SK-N-SH (cell line): ENCODE data around the gene ZXDC. TPM values are rescaled to one million over a fixed set of nuclear protein-coding genes. Genes with fewer than 3 reads are reported as not detected.

ENCODE experiments used
- CTCF ChIA-PET: fragments of 300-600, 350-600 bp; formaldehyde crosslinking; extraction: SDS; loops from one replicate; lab custom pipeline; 2021; lab: Yijun Ruan, JAX
- POLR2A ChIA-PET: fragments of 350-600 bp; sonication (Branson Sonifier 250); formaldehyde crosslinking; extraction: SDS; loops from one replicate; lab custom pipeline; 2020; ENCODE audit warnings: antibody characterized with exemption, inconsistent platforms; lab: Yijun Ruan, JAX
- DNase-seq: peaks from one replicate; pipeline ENCODE4 v3.0.0; 2012
- H2AFZ ChIP-seq: fragments of 200-600 bp; sonication (generic); 2 replicates; pipeline ENCODE4 v1.8.1; 2016; ENCODE audit warnings: antibody characterized with exemption, mild to moderate bottlenecking, low read depth
- H3F3A ChIP-seq: fragments of 200-600 bp; sonication (generic); replicated peaks from 2 replicates; pipeline ENCODE3; 2016; ENCODE audit warnings: antibody characterized with exemption, mild to moderate bottlenecking; ENCODE audit not compliant: insufficient read depth
- H3K27ac ChIP-seq, 2 experiments: fragments of 200-500 bp in 1 of 2; fragments of 200-600 bp in 1 of 2; sonication (Bioruptor generic) in 1 of 2; sonication (generic), shearing (Covaris generic) in 1 of 2; 2 replicates each; pipeline versions ENCODE4 v1.5.1 to v1.6.1; 2014 to 2016; ENCODE audit warnings: low read depth in 2 of 2, inconsistent platforms in 1 of 2, low read length in 1 of 2, mild to moderate bottlenecking in 1 of 2, mixed read lengths in 1 of 2
- H3K27me3 ChIP-seq: fragments of 200-600 bp; sonication (generic), shearing (Covaris generic); 2 replicates; pipeline ENCODE4 v1.6.1; 2016; ENCODE audit warnings: mixed run types; ENCODE audit not compliant: insufficient read depth
- H3K36me3 ChIP-seq, 2 experiments: fragments of 200-500 bp in 1 of 2; fragments of 200-600 bp in 1 of 2; sonication (Bioruptor generic) in 1 of 2; sonication (generic) in 1 of 2; replicated peaks in 1 of 2; 2 replicates each; pipeline versions ENCODE3 to v1.5.1; 2014 to 2016; ENCODE audit warnings: low read length in 1 of 2, mild to moderate bottlenecking in 1 of 2; ENCODE audit not compliant: insufficient read depth in 2 of 2, control insufficient read depth in 1 of 2
- H3K4me1 ChIP-seq, 2 experiments: fragments of 200-500 bp in 1 of 2; fragments of 200-600 bp in 1 of 2; sonication (Bioruptor generic) in 1 of 2; sonication (generic), shearing (Covaris generic) in 1 of 2; 2 replicates each; pipeline versions ENCODE4 v1.5.1 to v1.6.1; 2014 to 2016; ENCODE audit warnings: low read depth in 1 of 2, low read length in 1 of 2, mixed run types in 1 of 2; ENCODE audit not compliant: insufficient read depth in 2 of 2, control insufficient read depth in 1 of 2
- H3K4me2 ChIP-seq: fragments of 200-600 bp; sonication (generic), shearing (Covaris generic); 2 replicates; pipeline ENCODE4 v1.6.1; 2017; ENCODE audit warnings: mixed run types
- H3K4me3 ChIP-seq, 2 experiments: fragments of 200-500 bp in 1 of 2; fragments of 200-600 bp in 1 of 2; sonication (Bioruptor generic) in 1 of 2; sonication (generic), shearing (Covaris generic) in 1 of 2; 2 replicates each; pipeline versions ENCODE4 v1.5.1 to v1.8.1; 2014 to 2016; ENCODE audit warnings: low read depth in 2 of 2, inconsistent platforms in 1 of 2, low read length in 1 of 2, mild to moderate bottlenecking in 1 of 2, mixed read lengths in 1 of 2, moderate library complexity in 1 of 2
- H3K79me2 ChIP-seq: fragments of 200-600 bp; sonication (generic); 2 replicates; pipeline ENCODE4 v1.8.1; 2017; ENCODE audit warnings: mild to moderate bottlenecking; ENCODE audit not compliant: insufficient read depth
- H3K9ac ChIP-seq: fragments of 200-600 bp; sonication (generic); 2 replicates; pipeline ENCODE4 v1.6.1; 2017; ENCODE audit warnings: mixed run types
- H3K9me2 ChIP-seq: fragments of 200-600 bp; sonication (generic); 2 replicates; pipeline ENCODE4 v1.6.1; 2017; ENCODE audit warnings: mixed run types
- H3K9me3 ChIP-seq: fragments of 200-600 bp; sonication (generic); 2 replicates; pipeline ENCODE4 v1.6.1; 2017; ENCODE audit warnings: mixed run types, mild to moderate bottlenecking, moderate library complexity
- H4K20me1 ChIP-seq: fragments of 200-600 bp; sonication (generic); 2 replicates; pipeline ENCODE4 v1.6.1; 2017; ENCODE audit warnings: mild to moderate bottlenecking, mixed run types; ENCODE audit not compliant: insufficient read depth
- CHD2 ChIP-seq: fragments of 150-350 bp; IDR thresholded peaks from 2 replicates; pipeline ENCODE4 v1.6.1; 2018; ENCODE audit warnings: low read length; ENCODE audit not compliant: partially characterized antibody
- ELF1 ChIP-seq: IDR thresholded peaks from 2 replicates; pipeline ENCODE4 v1.4.0; 2012
- EP300 ChIP-seq, 2 experiments: IDR thresholded peaks; 2 replicates each; pipeline versions ENCODE4 v1.4.0 to v1.6.1; 2012; ENCODE audit warnings: borderline replicate concordance in 1 of 2, low read depth in 1 of 2, low read length in 1 of 2
- FOSL2 ChIP-seq: IDR thresholded peaks from 2 replicates; pipeline ENCODE4 v1.4.0; 2012; ENCODE audit warnings: low read depth, mild to moderate bottlenecking, moderate library complexity, borderline replicate concordance
- FOXM1 ChIP-seq: IDR thresholded peaks from 2 replicates; pipeline ENCODE4 v1.4.0; 2012; ENCODE audit warnings: low read depth, mild to moderate bottlenecking
- GABPA ChIP-seq: IDR thresholded peaks from 2 replicates; pipeline ENCODE4 v1.4.0; 2012; ENCODE audit warnings: low read depth, mild to moderate bottlenecking
- MXI1 ChIP-seq: IDR thresholded peaks from 2 replicates; pipeline ENCODE4 v1.6.1; 2012; ENCODE audit warnings: mild to moderate bottlenecking, low read depth, low read length, improper control_type of control experiment
- NFIC ChIP-seq: IDR thresholded peaks from 2 replicates; pipeline ENCODE4 v1.4.0; 2012; ENCODE audit warnings: borderline replicate concordance
- NRF1 ChIP-seq: IDR thresholded peaks from 2 replicates; pipeline ENCODE4 v1.6.1; 2012; ENCODE audit warnings: low read depth, mild to moderate bottlenecking, low read length
- RFX5 ChIP-seq: IDR thresholded peaks from 2 replicates; pipeline ENCODE4 v1.6.1; 2012; ENCODE audit warnings: mild to moderate bottlenecking, improper control_type of control experiment, low read length
- WGBS: methylation state at CpG from one replicate; pipeline ENCODE4 v1.1.6; 2017; ENCODE audit warnings: low lambda C conversion rate; 5-methylcytosine and 5-hydroxymethylcytosine counted together
- polyA plus RNA-seq, 3 experiments: library from polyadenylated mRNA; depleted of rRNA; stranded (reverse); fragments of >200 nt; gene quantifications; 2 replicates each; pipeline ENCODE4 v1.2.3, GENCODE V29; 2012
- TF ChIP-seq, protein P1 (sequence below): IDR thresholded peaks from 2 replicates; pipeline ENCODE4 v1.4.0; 2012; ENCODE audit warnings: low read depth
- TF ChIP-seq, protein P2 (sequence below): IDR thresholded peaks from 2 replicates; pipeline ENCODE4 v1.6.1; 2012; ENCODE audit warnings: mild to moderate bottlenecking, low read depth, low read length, moderate library complexity

The ZXDC gene
- polyA plus RNA-seq, 1 of the 3 experiments (the other 2 are of a cell fraction) = 8.5 TPM

DNA sequence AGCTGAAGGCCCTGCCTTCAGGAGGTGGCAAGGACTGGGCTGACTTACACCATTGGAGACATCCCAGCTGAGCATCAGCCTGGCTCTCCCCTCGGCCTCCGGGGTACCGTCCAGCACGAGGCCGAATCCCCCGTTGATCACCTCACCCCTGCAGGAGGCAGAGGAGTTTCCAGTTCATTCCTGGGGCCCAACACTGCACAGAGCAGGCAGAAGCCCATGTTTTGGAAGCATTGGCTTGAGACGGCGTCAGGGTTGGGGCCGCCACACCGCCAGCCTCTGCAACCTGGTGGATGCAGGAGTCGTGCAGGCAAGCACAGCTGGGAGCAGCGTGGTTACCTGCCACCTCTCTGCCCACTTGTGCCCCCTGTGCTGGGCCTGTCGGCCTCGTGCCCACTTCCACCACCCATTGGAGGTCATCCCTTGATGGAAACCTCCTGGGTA is 7.7 kb upstream of the ZXDC start:
- 10% methylated on average over 3 of the region's 14 CpGs for WGBS

DNA sequence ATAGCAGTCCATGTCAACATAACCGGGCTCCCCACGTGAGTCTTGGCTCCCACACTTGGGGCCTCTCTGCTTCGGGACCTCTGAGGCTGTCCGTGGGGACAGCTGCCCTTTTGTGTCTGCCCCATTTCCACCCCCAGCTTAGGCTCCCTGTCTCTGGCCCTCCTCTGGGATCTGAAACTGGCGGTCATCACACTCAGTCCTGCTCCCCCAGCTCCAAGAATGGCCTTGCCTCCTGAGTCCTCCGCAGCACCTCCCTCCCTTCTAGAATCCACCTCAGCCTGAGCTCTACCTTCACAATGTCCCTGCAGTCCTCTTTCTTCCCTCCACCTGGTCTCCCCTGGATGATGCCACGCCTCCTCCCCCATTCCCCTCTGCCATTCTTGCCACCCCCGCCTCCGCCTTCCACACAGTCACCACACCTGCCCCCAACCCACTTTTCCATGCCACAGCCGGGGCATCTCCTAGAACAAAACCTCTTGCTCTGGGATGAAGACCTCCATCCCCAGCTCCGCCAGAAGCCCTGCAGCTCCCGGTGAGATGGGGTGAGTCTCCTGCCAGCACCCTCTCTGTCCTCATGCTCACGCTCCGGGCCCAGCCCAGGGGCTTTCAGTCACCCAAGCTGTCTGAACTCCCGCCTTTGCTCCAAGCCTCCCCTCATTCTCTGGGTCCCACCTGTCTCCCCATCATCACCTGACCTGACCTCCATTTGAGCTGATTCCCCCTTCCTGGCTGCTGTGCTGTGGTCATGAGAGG is 7.0 kb upstream of the ZXDC start:
- no peaks in the 10 kb centered on the region for H3K27me3 ChIP-seq
- H3K36me3 ChIP-seq = no peaks in the 10 kb centered on the region
- H3K9me2 ChIP-seq = no peaks in the 10 kb centered on the region
- POLR2A ChIA-PET = interaction anchor here (1.0 kb wide), 1 partner anchor 10 kb away, joined by 3 read pairs; no protein-coding TSS in a partner anchor
- H3K4me2 ChIP-seq = no peak overlapping the region
- H3K4me3 ChIP-seq = no peak overlapping the region
- peaks cover 0 to 34% of the 10 kb centered on the region in 2 experiments; a peak in 1 of 4 replicates for H3K4me1 ChIP-seq
- TF ChIP-seq FOSL2 = no peak
- TF ChIP-seq EP300 (IDR thresholded peaks at IDR 0.05; ENCODE audit: borderline replicate concordance in 1 of 2, low read depth in 1 of 2, low read length in 1 of 2) = no peak
- TF ChIP-seq, protein P1, sequence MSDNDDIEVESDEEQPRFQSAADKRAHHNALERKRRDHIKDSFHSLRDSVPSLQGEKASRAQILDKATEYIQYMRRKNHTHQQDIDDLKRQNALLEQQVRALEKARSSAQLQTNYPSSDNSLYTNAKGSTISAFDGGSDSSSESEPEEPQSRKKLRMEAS = no peak
- TF ChIP-seq NRF1 = no peak
- no peak for TF ChIP-seq ELF1
- TF ChIP-seq, protein P2, sequence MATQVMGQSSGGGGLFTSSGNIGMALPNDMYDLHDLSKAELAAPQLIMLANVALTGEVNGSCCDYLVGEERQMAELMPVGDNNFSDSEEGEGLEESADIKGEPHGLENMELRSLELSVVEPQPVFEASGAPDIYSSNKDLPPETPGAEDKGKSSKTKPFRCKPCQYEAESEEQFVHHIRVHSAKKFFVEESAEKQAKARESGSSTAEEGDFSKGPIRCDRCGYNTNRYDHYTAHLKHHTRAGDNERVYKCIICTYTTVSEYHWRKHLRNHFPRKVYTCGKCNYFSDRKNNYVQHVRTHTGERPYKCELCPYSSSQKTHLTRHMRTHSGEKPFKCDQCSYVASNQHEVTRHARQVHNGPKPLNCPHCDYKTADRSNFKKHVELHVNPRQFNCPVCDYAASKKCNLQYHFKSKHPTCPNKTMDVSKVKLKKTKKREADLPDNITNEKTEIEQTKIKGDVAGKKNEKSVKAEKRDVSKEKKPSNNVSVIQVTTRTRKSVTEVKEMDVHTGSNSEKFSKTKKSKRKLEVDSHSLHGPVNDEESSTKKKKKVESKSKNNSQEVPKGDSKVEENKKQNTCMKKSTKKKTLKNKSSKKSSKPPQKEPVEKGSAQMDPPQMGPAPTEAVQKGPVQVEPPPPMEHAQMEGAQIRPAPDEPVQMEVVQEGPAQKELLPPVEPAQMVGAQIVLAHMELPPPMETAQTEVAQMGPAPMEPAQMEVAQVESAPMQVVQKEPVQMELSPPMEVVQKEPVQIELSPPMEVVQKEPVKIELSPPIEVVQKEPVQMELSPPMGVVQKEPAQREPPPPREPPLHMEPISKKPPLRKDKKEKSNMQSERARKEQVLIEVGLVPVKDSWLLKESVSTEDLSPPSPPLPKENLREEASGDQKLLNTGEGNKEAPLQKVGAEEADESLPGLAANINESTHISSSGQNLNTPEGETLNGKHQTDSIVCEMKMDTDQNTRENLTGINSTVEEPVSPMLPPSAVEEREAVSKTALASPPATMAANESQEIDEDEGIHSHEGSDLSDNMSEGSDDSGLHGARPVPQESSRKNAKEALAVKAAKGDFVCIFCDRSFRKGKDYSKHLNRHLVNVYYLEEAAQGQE = no peak
- no peak for TF ChIP-seq GABPA
- no peak for TF ChIP-seq FOXM1
- DNase-seq = no peak
- no peaks in the 10 kb centered on the region for H4K20me1 ChIP-seq
- no peaks in the 10 kb centered on the region for H3K79me2 ChIP-seq
- 71% methylated on average over 13 of the region's 15 CpGs for WGBS
- no peak overlapping the region for H2AFZ ChIP-seq
- CTCF ChIA-PET = interaction anchor here (0.6 to 1.0 kb wide), 3 partner anchors 14 to 603 kb away, joined by 3 read pairs; no protein-coding TSS in a partner anchor
- no peaks in the 10 kb centered on the region for H3K9me3 ChIP-seq
- H3K9ac ChIP-seq = no peak overlapping the region
- peaks cover 2% of the 10 kb centered on the region for H3F3A ChIP-seq
- H3K27ac ChIP-seq = no peak overlapping the region; a peak in 1 of 4 replicates

More for the DNA sequence above, 7.7 kb upstream of the ZXDC start:
- no peak overlapping the region for H2AFZ ChIP-seq
- ChIA-PET POLR2A (interaction anchor here (1.0 kb wide), 1 partner anchor 11 kb away, joined by 3 read pairs; no protein-coding TSS in a partner anchor), CTCF (interaction anchor here (0.8 to 1.3 kb wide), 3 partner anchors 13 to 349 kb away, joined by 3 read pairs; no protein-coding TSS in a partner anchor)
- no peaks in the 10 kb centered on the region for H3K27me3 ChIP-seq
- peaks cover 0 to 34% of the 10 kb centered on the region in 2 experiments; a peak in 1 of 4 replicates for H3K4me1 ChIP-seq
- no peak overlapping the region for H3K4me3 ChIP-seq
- H3K79me2 ChIP-seq = no peaks in the 10 kb centered on the region
- no peaks in the 10 kb centered on the region for H3F3A ChIP-seq
- H3K9me3 ChIP-seq = no peaks in the 10 kb centered on the region
- no peaks in the 10 kb centered on the region for H3K9me2 ChIP-seq
- H3K4me2 ChIP-seq = no peak overlapping the region
- no peak for DNase-seq
- H3K27ac ChIP-seq = no peak overlapping the region
- no peaks in the 10 kb centered on the region for H3K36me3 ChIP-seq
- no peaks in the 10 kb centered on the region for H4K20me1 ChIP-seq
- TF ChIP-seq RFX5 (no peak), NFIC (no peak), CHD2 (no peak), MXI1 (no peak)
- H3K9ac ChIP-seq = no peak overlapping the region
